ENCODE measurements around the gene ANAPC2. TPM values are rescaled to one million over a fixed set of nuclear protein-coding genes. Genes with fewer than 3 reads are reported as not detected.

The ANAPC2 gene
- total RNA-seq, 2 donors from 2014 or later: 66.5 to 69.2 TPM

- H3K27ac Mint-ChIP-seq: peak overlapping the region; percentile 37
- H3K27me3 ChIP-seq (ENCODE audit: control insufficient read depth, insufficient read depth, low read length, poor library complexity, severe bottlenecking): no peaks in the 10 kb centered on the region
- WGBS, 2 experiments (ENCODE audit: insufficient coverage in 1 of 2, insufficient read length in 1 of 2): 90 to 92% methylated on average over 3 of the region's 3 CpGs
- DNase-seq: no peak
- no peaks in the 10 kb centered on the region for H3K9me3 ChIP-seq (ENCODE audit: control insufficient read depth, low read length)
- no peak overlapping the region for H3K9ac ChIP-seq (ENCODE audit: extremely low read depth, low read length, poor library complexity, severe bottlenecking)
- H3K36me3 Mint-ChIP-seq (ENCODE audit: low read depth): peaks cover 2% of the 10 kb centered on the region
- no peak overlapping the region for H3K4me3 ChIP-seq (ENCODE audit: low read length)
- H3K4me1 ChIP-seq (ENCODE audit: control insufficient read depth, insufficient read depth, low read length): peaks cover 10% of the 10 kb centered on the region
- H3K4me1 Mint-ChIP-seq: peaks cover 17% of the 10 kb centered on the region
- TF ChIP-seq CTCF (conservative IDR thresholded peaks at IDR 0.05): no peak
- H3K36me3 ChIP-seq (ENCODE audit: control insufficient read depth, insufficient read depth, low read length): no peaks in the 10 kb centered on the region
- no peak overlapping the region for H3K4me3 Mint-ChIP-seq
- no peak overlapping the region for H3K27ac ChIP-seq (ENCODE audit: low read depth, low read length)
- no peaks in the 10 kb centered on the region for H3K9me3 Mint-ChIP-seq
- H3K27me3 Mint-ChIP-seq (ENCODE audit: insufficient read depth): peaks cover 11% of the 10 kb centered on the region
Measured at GRCh38 chr9:137126786-137127185, 61.6 kb downstream of the ANAPC2 start.

Small RNA genes lying within 50 kb of the gene (microRNA-seq; reads per million reads assigned to microRNA genes)
- gene MIR3621 (ENCODE audit: borderline microRNAs expressed): not detected

Other genes with a start within 250 kb of the ANAPC2 start
- 10 to 100 TPM; 64.2 to 76.5 TPM for gene FBXW5, start 243.8 kb downstream of the ANAPC2 start, total RNA-seq
- 1 to 10 TPM; 1.2 to 1.6 TPM for gene C8G, start 243.3 kb downstream of the ANAPC2 start, total RNA-seq
- 1 to 10 TPM; 2.1 to 4.4 TPM for gene LCN12, start 236.3 kb downstream of the ANAPC2 start, total RNA-seq
- gene PTGDS, start 211.1 kb downstream of the ANAPC2 start, total RNA-seq: 10 to 100 TPM; 13.8 to 22.1 TPM
- 1 to 10 TPM; 1.4 to 2.2 TPM for gene LCNL1, start 205.6 kb downstream of the ANAPC2 start, total RNA-seq
- 10 to 100 TPM; 58.3 to 66.7 TPM for gene PAXX, start 196.1 kb downstream of the ANAPC2 start, total RNA-seq
- under 1 TPM in 1 of 2 donors, not detected in 1; 0.46 TPM for gene CLIC3, start 192.0 kb downstream of the ANAPC2 start, total RNA-seq
- gene ABCA2, start 160.3 kb downstream of the ANAPC2 start, total RNA-seq: 10 to 100 TPM; 21.5 to 30.0 TPM
- gene FUT7, start 156.5 kb downstream of the ANAPC2 start, total RNA-seq: not detected
- gene NPDC1, start 142.4 kb downstream of the ANAPC2 start, total RNA-seq: 10 to 100 TPM; 60.8 to 73.3 TPM
- gene ENTPD2, start 134.5 kb downstream of the ANAPC2 start, total RNA-seq: 1 to 10 TPM; 1.2 to 2.4 TPM
- 10 to 100 TPM; 20.8 to 24.9 TPM for gene SAPCD2, start 118.0 kb downstream of the ANAPC2 start, total RNA-seq
- 1 to 10 TPM; 2.6 to 4.5 TPM for gene UAP1L1, start 111.0 kb downstream of the ANAPC2 start, total RNA-seq
- 10 to 100 TPM; 62.1 to 63.5 TPM for gene MAN1B1, start 101.6 kb downstream of the ANAPC2 start, total RNA-seq
- 10 to 100 TPM; 20.1 to 30.6 TPM for gene DPP7, start 73.8 kb downstream of the ANAPC2 start, total RNA-seq
- gene GRIN1, start 49.4 kb downstream of the ANAPC2 start, total RNA-seq: under 1 TPM; 0.35 to 0.73 TPM
- gene LRRC26, start 18.5 kb downstream of the ANAPC2 start, total RNA-seq: under 1 TPM in 1 of 2 donors, not detected in 1; 0.53 TPM
- gene TMEM210, start 16.5 kb downstream of the ANAPC2 start, total RNA-seq: under 1 TPM in 1 of 2 donors, not detected in 1; 0.62 TPM
- 10 to 100 TPM; 66.5 to 67.7 TPM for gene SSNA1, start 116 bp upstream of the ANAPC2 start, total RNA-seq
- gene TPRN, start 12.2 kb upstream of the ANAPC2 start, total RNA-seq: 10 to 100 TPM; 19.0 to 23.9 TPM
- gene TMEM203, start 17.1 kb upstream of the ANAPC2 start, total RNA-seq: 10 to 100 TPM; 34.0 to 39.5 TPM
- 10 to 100 TPM; 39.2 to 41.4 TPM for gene NDOR1, start 17.1 kb upstream of the ANAPC2 start, total RNA-seq
- gene RNF208, start 33.7 kb upstream of the ANAPC2 start, total RNA-seq: 10 to 100 TPM; 10.5 to 15.6 TPM
- gene CYSRT1, start 36.6 kb upstream of the ANAPC2 start, total RNA-seq: 1 to 10 TPM; 1.4 to 1.8 TPM
- gene RNF224, start 38.9 kb upstream of the ANAPC2 start, total RNA-seq: under 1 TPM; 0.24 to 0.38 TPM
- gene SLC34A3, start 42.3 kb upstream of the ANAPC2 start, total RNA-seq: under 1 TPM in 1 of 2 donors, not detected in 1; 0.15 TPM
- gene TUBB4B, start 52.7 kb upstream of the ANAPC2 start, total RNA-seq: 100 to 1,000 TPM; 328 to 415 TPM
- not detected for gene STPG3, start 62.7 kb upstream of the ANAPC2 start, total RNA-seq
- gene NELFB, start 66.8 kb upstream of the ANAPC2 start, total RNA-seq: 10 to 100 TPM; 73.3 to 86.6 TPM
- 10 to 100 TPM; 14.2 to 18.9 TPM for gene TOR4A, start 89.2 kb upstream of the ANAPC2 start, total RNA-seq
- gene NRARP, start 113.7 kb upstream of the ANAPC2 start, total RNA-seq: 10 to 100 TPM; 12.1 to 12.9 TPM
- gene EXD3, start 234.6 kb upstream of the ANAPC2 start, total RNA-seq: 10 to 100 TPM; 15.5 to 31.0 TPM
- 1 to 10 TPM; 5.0 to 5.9 TPM for gene NOXA1, start 234.8 kb upstream of the ANAPC2 start, total RNA-seq